GM03348 (cell line): ENCODE measurements around the gene MPV17.
"Not testable (repeated sequence)": the region's sequence is repeated elsewhere in the genome, so short reads cannot be mapped to it uniquely, and the experiment has no call there.

Experiments used
- DNase-seq: peaks from one replicate; pipeline ENCODE4 v3.0.0; 2012; ENCODE audit warnings: low spot score

The MPV17 gene

DNA sequence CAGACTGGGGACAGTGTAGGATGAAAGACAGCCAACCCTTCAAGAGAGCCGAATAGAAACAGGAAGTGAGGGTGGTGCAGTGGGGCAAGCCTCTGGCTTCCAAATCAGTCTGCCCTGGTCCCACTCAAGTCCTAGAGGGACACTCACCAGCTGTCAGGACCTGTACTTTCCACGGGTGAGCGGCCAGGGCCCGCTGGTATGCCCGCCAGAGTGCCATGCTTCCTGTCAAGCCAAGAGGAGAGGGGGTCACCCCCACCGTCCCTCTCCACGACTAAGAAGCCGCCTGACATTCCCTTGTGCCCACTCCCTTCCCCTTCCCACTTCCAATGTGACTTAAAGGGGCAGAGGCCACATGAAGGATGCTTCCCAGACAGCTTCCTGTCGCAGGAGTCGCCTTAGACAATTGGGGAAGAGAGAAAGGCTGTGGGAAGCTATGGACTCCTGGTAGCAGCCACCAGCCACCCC is 564 bp downstream of the MPV17 start:
- DNase-seq = peak; percentile 29

DNA sequence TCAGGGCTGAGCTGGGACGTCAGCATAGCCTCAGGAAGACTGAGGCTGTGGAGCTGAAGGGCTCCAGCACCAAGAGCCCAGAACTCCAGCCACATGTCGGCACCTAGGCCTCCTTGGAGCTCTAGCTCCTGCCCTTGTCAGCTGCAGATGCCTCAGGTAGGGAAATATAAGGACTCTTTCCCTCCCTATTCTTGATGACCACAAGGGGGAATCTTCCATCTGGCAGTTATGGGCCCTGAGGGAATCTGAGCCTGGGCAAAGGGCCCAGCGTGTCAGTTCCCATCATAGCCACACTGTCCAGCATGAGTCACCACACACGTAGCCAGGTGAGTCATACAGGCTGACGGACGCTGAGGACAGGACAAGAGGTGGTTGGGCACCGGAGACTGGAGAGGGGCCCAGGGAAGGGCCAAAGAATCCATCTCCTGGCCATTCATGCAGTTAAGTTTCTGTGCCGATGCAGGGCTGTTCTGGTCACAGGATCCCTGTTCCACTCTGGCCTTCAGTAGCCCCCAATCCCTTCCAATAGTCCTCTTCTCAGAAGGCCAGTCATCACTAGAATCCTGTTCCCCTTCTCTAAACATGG is 1.8 kb downstream of the MPV17 start:
- peak; percentile 94 for DNase-seq

DNA sequence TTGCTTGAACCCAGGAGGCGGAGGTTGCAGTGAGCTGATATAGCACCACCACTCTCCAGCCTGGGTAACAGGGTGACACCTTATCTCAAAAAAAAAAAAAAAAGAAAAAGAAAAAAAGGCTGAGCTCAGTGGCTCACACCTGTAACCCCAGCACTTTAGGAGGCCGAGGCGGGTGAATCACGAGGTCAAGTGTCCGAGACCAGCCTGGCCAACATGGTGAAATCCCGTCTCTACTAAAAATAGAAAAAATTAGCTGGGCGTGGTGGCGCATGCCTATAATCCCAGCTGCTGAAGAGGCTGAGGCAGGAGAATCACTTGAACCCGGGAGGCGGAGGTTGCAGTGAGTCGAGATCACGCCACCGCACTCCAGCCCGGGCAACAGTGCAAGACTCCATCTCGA is 3.1 kb downstream of the MPV17 start:
- DNase-seq = not testable (repeated sequence)

DNA sequence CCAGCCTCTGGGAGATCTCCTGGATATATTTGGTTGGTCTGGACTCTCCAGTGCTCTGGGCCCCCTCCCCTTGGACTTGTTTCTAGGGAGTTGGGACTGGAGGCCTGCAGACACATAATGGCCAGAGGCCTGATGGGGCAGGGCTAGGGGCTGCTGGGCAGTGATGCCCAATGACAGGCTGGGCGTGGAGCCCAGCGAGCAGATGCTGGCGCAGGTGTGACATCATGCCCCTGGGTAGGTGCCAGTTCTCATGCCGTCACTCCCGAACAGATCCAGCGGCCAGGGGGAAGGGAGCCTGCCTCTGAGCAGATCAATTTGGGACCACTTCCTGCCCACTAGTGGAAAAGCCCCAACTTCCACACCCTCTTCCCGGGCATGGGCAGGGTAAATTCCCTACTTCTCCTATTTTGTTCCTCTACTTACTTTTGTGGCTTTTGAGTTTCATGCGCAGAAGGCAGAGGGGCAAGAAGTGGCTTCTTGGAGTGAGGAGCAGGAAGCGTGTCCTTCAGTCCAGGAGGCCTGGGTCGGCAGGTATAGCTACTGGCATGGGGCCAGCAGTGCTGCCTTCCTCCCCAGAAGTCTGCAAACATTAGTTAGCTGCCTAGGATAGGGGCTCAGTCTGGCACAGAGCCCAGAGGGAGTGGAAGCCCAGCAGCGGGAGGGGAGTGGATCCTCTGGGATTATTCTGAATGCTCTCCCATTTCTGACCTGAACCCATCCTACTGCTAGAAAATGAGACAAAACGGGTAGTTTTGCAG is 6.1 kb downstream of the MPV17 start:
- no peak for DNase-seq

DNA sequence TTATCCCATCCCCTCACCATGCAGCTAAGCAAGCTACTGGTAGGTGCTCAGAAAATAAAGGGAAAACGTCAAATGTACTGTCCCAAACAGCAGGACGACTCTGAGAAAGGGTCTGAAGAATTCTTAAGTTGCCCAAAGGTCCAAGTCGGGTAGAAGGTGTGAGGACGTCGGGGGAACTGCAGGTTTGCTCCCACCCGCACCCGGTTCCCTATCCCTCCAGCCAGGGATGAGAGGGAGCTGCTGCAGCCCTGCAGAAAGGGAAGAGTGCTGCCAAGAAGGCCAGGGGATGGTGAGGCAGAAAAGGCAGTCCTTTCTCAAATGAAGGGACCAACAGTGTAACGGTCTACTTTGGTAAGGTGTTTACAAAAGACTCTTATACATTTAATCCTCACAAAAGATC is 7.8 kb downstream of the MPV17 start:
- DNase-seq = no peak

DNA sequence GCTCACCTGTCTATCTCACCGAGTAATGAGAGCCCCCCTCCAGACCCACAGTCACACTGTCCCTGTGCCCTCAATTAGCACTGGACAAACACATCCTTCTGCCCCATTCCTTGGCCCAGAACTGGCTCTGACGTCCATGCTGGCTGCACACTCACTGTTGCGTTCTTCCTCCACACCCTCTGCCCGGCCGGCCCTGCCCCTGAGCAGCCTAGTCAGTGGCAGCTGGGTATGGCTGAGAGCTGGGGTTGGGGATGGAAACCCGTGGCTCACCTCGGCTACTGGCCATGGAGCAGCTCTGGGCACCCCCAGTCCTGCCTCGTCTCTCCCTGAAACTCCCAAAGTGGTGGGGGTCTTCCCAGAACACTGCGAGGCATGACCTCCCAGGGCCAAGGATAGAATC is 8.2 kb downstream of the MPV17 start:
- DNase-seq = no peak

DNA sequence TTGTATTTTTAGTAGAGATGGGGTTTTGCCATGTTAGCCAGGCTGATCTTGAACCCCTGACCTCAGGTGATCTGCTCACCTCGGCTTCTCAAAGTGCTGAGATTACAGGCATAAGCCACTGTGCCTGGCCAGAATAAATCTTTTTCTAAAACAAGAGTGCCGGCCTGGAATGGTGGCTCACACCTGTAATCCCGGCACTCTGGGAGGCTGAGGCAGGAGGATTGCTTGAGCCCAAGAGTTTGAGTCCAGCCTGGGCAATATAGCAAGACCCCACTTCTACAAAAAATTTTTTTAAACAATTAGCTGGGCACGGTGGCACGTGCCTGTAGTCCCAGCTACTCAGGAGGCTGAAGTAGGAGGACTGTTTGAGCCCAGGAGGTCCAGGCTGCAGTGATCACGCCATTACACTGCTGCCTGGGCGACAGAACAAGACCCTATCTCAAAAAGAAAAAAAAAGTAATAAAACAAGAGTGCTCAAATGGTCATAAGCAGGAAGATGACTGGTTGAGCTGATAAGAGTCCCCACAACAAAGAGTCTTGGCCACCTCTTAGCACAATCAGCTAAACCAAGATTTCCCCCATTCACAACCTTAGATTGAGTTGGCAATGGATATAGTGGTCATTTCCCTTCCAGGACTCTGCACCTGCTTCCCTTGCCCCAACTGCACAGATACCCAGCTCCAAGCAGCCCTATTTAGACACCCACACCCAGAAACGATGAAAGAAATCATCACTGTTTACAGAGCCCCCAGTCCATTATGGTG is 8.8 kb downstream of the MPV17 start:
- DNase-seq = no peak

DNA sequence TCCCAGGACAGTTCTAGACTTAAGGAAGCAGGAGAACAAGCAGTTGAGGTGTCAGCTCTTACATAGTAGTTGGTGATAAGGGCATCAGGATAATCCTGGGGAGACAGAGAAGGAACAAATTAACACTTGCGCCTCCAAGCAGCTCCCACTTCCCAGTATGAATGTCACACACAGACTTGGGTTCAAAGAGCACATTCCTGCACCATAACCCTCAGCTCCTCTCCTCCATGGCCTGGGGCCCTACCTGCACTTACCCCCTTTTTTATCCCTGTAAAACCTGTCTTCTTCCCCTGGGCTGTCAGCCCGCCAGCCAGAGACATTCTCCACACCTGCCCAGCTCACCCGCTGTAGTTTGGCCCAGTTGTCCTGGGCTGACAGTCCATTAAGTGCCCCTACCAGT is 10.7 kb downstream of the MPV17 start:
- no peak for DNase-seq

DNA sequence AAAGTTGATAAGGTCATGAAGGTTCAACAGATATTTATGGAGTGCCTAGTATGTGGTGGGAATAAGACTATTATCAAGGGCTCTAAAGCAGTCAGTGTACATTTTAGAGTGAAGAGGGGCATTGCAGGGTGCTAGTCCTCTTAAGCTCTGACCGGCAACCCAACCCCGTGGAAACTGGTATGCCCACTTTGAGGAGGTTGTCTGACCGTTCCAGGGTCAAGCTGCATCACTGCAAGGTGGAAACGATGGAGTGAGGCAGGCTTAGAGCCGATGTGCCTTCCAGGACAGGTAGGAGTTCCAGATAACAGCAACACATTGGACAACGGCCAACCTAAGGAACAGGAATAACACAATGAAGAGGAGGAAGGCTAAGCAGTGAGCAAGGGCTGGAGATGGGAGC is 13.2 kb downstream of the MPV17 start:
- no peak for DNase-seq

DNA sequence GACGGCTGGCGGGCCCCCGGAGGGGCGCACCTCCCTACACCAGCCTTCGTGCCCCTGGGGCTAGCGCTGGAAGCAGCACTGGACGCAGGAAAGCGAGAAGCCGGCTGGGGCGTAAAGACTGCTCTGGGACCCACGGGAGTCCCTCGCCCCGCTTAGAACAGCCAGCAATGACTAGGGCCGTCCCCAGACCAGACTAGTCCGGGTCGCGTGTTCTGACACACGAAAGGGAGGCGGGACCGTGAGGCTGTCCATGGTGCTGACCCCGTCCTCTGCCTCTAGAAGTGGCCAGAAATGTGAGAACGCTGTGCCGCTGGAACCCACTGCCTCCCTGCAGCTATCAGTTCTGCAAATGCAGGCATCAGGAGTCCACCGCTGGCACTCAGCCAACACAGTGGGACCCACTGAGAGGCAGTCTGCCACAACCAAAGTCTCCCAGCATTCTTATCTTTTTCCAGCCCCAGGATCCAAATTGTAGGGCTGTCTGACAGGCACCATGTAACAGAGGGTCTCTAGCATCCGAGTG is 14.5 kb downstream of the MPV17 start, which contains the start of gene UCN:
TSS of gene UCN (minus strand) at position 87 of the 523 bp plus-strand sequence. CDS start 550 bp downstream, outside the sequence.
- DNase-seq = peak; percentile 65

DNA sequence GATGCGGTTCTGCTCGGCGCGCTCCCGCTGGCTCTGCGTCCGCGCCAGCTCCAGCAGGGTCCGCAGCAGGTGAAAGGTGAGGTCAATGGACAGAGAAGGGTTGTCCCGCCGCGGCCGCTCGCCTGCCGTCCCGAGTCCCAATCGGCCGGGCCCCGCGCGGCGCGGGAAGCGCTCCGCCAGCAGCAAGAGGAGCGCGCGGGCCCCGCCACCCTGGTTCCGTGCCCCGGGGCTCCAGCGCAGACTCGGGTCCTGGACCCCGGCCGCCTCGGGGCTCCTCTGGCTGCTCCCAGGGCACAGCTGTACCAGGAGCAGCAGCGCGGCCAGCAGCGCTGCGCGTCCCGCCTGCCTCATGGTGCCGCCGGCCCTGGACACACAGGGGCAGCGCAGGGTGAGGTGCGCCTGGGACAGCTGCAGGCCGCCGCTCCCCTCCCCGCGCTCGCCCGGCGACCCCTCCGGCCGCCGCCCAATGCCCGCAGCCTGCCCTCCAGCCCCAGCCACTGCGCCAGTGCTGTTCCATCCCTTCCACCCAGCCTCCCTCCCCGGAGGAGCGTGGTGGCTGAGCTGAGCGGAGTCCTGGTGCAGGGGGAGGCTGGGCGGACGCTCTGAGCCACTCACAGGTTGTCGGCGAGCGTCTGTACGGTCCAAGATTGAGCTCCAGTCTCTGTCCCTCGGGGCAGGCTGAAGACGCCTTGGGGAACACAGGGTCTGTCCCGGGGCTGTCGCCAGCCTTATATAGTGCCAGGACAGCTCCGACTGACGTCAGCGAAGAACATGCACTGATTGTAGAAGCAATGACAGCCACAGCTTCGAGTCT is 15.1 kb downstream of the MPV17 start:
- no peak for DNase-seq

DNA sequence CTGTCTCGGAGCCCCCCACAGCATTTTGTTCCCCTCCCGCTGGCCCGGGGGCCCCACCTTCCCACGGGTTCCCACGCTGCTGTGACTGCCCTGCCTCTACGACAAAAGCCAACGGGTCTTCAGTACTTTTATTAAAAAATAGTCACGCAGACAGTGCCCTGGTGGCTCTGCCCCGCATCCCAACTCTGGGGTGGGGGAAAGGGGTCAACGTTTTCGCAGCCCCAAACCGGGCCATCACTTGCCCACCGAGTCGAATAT is 15.7 kb downstream of the MPV17 start:
- no peak for DNase-seq

DNA sequence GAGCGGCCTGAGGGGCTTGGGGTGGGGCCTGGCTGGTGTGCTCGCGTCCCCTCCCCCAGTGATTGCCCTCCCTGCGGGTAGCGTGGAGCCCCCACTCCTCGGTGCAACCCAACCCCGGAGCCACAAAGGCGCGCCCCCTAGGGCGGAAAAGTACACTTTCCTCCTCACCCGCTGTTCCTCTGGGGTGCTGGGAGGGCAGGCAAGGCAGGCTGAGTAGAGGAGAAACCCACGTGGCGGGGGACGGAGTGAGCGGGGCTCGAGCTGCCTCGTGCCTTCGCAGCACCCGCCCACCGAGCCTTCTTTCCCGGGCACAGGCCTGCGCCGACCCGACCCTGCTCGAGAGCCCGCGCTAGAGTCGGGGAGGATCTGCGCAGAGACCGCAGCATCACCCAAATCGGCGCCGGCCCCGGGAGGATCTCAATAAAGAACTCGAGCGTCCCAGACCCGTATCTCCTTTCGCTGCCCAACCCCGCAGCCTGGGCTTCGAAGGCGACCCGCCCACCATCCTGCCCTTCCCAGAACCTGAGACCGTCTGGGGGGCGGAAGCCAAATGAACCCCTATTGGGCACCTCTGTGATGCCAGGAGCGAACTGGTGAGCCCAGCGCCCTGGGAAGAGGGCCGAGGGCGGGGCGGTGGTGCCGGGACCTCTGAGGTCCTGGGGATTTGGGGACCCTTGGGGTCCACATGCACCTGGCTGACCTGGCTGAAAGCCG is 16.2 kb downstream of the MPV17 start:
- DNase-seq = peak; percentile 26

DNA sequence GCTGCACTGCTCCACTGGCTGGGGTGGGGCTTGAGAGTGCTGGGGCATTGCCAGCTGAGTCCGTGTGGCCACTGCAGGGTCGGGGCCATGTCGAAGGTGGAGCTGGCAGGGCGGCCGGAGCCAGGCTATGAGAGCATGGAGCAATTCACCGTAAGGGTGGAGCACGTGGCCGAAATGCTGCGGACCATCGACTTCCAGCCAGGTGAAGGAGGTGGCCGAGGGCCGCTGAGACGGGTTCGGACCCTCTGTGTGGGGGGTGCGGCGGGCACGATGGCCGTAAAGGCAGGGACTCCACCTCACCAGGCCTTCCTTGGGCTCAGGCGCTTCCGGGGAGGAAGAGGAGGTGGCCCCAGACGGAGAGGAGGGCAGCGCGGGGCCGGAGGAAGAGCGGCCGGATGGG is 16.8 kb downstream of the MPV17 start:
- no peak for DNase-seq

DNA sequence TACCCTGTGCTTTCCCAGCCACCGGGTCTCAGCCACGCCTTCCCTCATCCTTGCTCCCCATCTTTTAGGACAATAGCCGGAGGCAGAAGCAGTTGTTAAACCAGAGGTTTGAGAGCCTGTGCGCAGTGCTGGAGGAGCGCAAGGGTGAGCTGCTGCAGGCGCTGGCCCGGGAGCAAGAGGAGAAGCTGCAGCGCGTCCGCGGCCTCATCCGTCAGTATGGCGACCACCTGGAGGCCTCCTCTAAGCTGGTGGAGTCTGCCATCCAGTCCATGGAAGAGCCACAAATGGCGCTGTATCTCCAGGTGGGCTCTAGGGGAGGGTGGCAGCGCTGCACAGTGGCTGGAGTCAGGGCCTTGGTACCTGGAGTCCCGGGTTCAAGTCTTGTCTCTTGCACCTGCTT is 17.4 kb downstream of the MPV17 start:
- DNase-seq = no peak

DNA sequence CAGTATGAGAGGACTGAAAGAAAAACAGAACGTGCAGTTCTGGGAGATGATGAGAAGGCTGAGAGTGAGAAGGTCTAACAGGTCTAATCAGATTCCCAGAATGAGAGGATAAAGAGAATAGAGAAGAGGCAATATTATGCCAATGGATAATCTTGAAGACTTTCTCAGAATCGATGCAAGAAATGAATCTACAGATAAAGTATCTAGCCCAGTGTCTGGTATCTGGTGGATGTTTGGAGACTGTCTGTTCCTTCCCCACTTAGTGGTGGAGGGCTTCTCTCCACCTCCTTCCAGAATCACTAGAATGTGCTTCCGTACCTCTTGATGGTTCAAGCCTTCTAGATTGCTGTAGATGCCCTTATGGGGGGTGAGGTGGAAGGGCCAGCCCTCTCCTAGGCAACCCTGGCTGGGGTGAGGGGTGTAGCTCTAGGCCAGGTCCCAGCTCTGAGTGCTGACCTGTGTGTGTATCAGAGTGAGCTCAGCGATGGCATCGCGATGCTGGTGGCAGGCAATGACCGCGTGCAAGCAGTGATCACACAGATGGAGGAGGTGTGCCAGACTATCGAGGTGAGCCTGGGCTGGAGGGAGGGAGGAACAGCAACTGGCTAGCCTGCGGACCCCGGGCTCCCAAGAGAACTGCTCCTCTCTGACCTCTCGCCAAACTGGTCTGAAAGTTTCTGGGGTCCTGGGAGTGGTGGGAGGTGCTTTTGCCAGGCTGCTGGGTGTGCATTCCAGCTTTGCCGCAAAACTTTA is 18.2 kb downstream of the MPV17 start:
- no peak for DNase-seq

DNA sequence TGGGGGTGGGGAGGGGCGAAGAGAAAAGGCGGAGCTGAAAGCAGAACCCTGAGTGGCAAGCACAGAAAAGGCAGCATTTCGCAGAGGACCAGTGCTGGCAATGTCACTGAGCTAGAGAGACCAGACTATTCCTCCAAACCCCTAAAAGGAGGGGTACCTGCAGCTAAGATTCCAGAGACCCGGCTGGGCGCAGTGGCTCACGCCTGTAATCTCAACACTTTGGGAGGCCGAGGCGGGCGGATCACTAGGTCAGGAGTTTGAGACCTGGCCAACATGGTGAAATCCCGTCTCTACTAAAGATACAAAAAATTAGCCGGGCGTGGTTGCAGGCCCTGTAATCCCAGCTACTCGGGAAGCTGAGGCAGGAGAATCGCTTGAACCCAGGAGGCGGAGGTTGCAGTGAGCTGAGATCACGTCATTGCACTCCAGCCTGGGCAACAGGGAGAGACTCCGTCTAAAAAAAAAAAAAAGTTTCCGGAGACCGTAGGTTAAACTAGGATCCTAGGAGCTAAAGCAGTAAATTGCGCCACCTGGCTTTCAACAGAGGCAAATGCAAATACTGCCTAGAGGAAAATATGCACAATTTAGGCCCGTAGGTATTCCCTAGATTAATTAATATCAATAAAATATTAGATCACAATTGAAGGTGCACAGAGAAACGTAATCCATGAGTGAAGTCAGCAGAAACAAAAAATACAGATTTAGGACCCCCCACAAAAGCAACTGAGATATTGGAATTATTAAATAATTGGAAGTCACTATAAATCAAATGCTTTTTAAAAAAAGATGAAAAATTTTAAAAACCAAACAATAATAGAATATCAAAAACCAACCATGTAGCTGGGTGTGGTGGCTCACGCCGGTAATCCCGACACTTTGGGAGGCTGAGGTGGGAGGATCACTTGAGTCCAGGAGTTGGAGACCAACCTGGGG is 19.5 kb downstream of the MPV17 start:
- peak; percentile 84 for DNase-seq

DNA sequence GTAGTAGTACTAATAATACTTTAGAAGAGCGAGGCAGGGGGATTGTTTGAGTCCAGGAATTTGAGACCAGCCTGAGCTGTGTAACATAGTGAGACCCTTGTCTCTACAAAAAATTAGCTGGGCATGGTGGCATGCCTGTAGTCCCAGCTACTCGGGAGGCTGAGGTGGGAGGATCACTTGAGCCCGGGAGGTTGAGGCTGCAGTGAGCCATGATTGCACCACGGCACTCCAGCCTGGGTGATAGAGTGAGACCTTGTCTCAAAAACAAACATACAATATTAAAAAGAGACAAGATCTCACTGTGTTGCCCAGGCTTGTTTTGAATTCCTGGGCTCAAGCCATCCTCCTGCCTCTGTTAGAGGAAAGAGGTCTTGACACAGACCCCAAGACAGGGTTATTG is 22.3 kb downstream of the MPV17 start:
- not testable (repeated sequence) for DNase-seq

DNA sequence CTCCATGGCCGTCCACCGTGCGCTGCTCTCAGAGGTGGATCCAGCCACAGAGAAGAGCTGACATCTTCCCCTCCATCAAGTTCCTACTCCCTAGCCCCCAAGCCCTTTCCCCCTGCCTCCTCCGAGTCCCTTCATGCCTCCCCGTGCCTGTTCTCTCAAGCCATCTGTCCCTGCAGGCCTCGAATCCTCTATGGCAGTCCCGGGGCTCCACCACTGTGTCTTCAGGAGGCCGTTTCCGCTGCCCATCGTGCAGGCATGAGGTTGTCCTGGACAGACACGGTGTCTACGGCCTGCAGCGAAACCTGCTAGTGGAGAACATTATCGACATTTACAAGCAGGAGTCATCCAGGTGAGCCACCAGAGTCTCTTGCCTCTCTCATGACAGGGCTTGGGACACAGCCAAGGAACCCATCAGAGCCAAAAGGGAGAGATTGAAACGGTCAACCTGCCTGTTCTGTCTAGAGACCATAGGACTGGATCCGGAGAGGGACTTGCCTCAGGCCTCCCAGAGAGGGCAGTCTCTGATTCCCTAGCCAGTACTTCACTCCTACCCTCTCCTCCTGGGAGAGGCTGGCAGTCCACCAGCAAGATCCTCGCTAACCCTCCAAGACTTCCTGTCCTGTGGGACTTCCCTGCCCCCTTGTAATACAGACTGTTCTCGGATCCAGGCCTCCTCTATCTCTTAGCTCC is 24.4 kb downstream of the MPV17 start:
- DNase-seq = no peak
